ENCODE results near the gene PFDN1. TPM values are rescaled to one million over a fixed set of nuclear protein-coding genes. Genes with fewer than 3 reads are reported as not detected.
A peak's percentile ranks its signal among the peaks of the same experiment; 100 is the strongest.

The PFDN1 gene
- total and polyA plus RNA-seq, 10 of the 15 experiments (the other 5 are each of a cell fraction or from before 2014, with no cell fraction given), result 62.9 to 193 (median 102) TPM

- 93% methylated on average over 2 of the region's 2 CpGs for WGBS (ENCODE audit: insufficient coverage, insufficient replicate concordance, low lambda C conversion rate, missing lambda C conversion rate)
- CTCF ChIA-PET, result interaction anchor here (0.6 to 1.9 kb wide), 4 partner anchors 30 to 226 kb away, joined by 3 to 7 read pairs (median 5); no protein-coding TSS in a partner anchor
- POLR2A ChIA-PET, result interaction anchor here (0.6 kb wide), 1 partner anchor 65 kb away, joined by 4 read pairs; no protein-coding TSS in a partner anchor
These were observed 18.9 kb upstream of the PFDN1 start for GRCh38 chr5:140321796-140322195.

More at GRCh38 chr5:140321796-140322195, 18.9 kb upstream of the PFDN1 start:
- TF ChIP-seq HDAC6 (IDR thresholded peaks at IDR 0.05; ENCODE audit: unreplicated experiment), result no peak
- TF ChIP-seq NR2F1 (conservative IDR thresholded peaks at IDR 0.05), result peak; percentile 94
- TF ChIP-seq SPI1 (IDR thresholded peaks at IDR 0.05; ENCODE audit: borderline replicate concordance, insufficient read depth, low read depth, low read length), result peak; percentile 70; the same call in 1 of the 2 replicates
- TF ChIP-seq NKRF (conservative IDR thresholded peaks at IDR 0.05), result no peak
- TF ChIP-seq IKZF1 (conservative IDR thresholded peaks at IDR 0.05), result peak; percentile 27; the same call in 1 of the 2 replicates
- Histone ChIP-seq H3K27ac (ENCODE audit: control insufficient read depth, insufficient read depth) (no peak overlapping the region), H2AFZ (ENCODE audit: control insufficient read depth, low read depth, low read length) (no peak overlapping the region), H3K79me2 (ENCODE audit: control insufficient read depth, insufficient read depth, low read length) (no peaks in the 10 kb centered on the region), H3K4me3 (no peak overlapping the region), H3K9me3 (replicated peaks; ENCODE audit: control insufficient read depth, insufficient read depth, low read length) (no peaks in the 10 kb centered on the region), H3K36me3 (ENCODE audit: control insufficient read depth in 2 of 2, insufficient read depth in 2 of 2, low read length in 1 of 2) (no peaks in the 10 kb centered on the region), H3K4me1 (ENCODE audit: control insufficient read depth, insufficient read depth, low read length) (no peaks in the 10 kb centered on the region), H4K20me1 (ENCODE audit: control insufficient read depth, insufficient read depth) (no peaks in the 10 kb centered on the region), H3K9ac (ENCODE audit: control insufficient read depth, insufficient read depth, low read length) (no peak overlapping the region), H3K4me2 (ENCODE audit: control insufficient read depth, insufficient read depth) (no peak overlapping the region), H3K27me3 (replicated peaks in 1 of 2; ENCODE audit: control insufficient read depth in 2 of 2, insufficient read depth in 2 of 2, low read length in 1 of 2) (no peaks in the 10 kb centered on the region)
- FAIRE-seq (no peak), ATAC-seq (peak; percentile 93), DNase-seq (ENCODE audit: low read depth, low spot score) (peak; percentile 21)
- BruUV-seq (replicated peaks), result no TSS peak
- ChIA-PET RAD21 (ENCODE audit: unreplicated experiment) (interaction anchor here (3.0 kb wide), 1 partner anchor 25 kb away, joined by 8 read pairs; the partner anchor contains the start of gene HBEGF), SMC1A (ENCODE audit: uncharacterized antibody, unreplicated experiment) (interaction anchor here (1.1 to 1.3 kb wide), 4 partner anchors 14 to 78 kb away, joined by 4 to 5 read pairs (median 4); partner anchors contain the start of gene PFDN1)
- intact Hi-C loops (cut with micrococcal nuclease; ENCODE audit: unreplicated experiment) (no loop called here), in situ Hi-C loops (cut with MboI) (no loop called here)
